ENCODE measurements around the gene FAM174C.

FAM174C gene

GRCh38 chr19:1260749-1261537 lies 14.4 kb upstream of the FAM174C start:
- DNase-seq (ENCODE audit: extremely low read depth in 1 of 2, low read depth in 1 of 2), result peak; percentile 92 to 96

- no peak for DNase-seq (ENCODE audit: extremely low read depth in 1 of 2, low read depth in 1 of 2)
These were observed 13.9 kb upstream of the FAM174C start for GRCh38 chr19:1261538-1261797.

- DNase-seq (ENCODE audit: extremely low read depth in 1 of 2, low read depth in 1 of 2), result no peak
These were observed 13.3 kb upstream of the FAM174C start for GRCh38 chr19:1261798-1262622.

GRCh38 chr19:1262623-1263123 lies 12.7 kb upstream of the FAM174C start:
- DNase-seq (ENCODE audit: extremely low read depth in 1 of 2, low read depth in 1 of 2), result no peak

- DNase-seq (ENCODE audit: extremely low read depth in 1 of 2, low read depth in 1 of 2), result no peak
These were observed 12.1 kb upstream of the FAM174C start for GRCh38 chr19:1263188-1263587.

- DNase-seq (ENCODE audit: extremely low read depth in 1 of 2, low read depth in 1 of 2), result no peak
These were observed 10.3 kb upstream of the FAM174C start for GRCh38 chr19:1264801-1265614.

- DNase-seq (ENCODE audit: extremely low read depth in 1 of 2, low read depth in 1 of 2), result no peak
These were observed 9.7 kb upstream of the FAM174C start for GRCh38 chr19:1265615-1266128.

- DNase-seq (ENCODE audit: extremely low read depth in 1 of 2, low read depth in 1 of 2), result peak; percentile 77 to 86
These were observed 9.0 kb upstream of the FAM174C start for GRCh38 chr19:1266129-1266915.

GRCh38 chr19:1266916-1267476 lies 8.3 kb upstream of the FAM174C start:
- no peak for DNase-seq (ENCODE audit: extremely low read depth in 1 of 2, low read depth in 1 of 2)

GRCh38 chr19:1267477-1268225 lies 7.7 kb upstream of the FAM174C start:
- DNase-seq (ENCODE audit: extremely low read depth in 1 of 2, low read depth in 1 of 2), result no peak

- no peak for DNase-seq (ENCODE audit: extremely low read depth in 1 of 2, low read depth in 1 of 2)
These were observed 6.9 kb upstream of the FAM174C start for GRCh38 chr19:1268226-1269064.

- DNase-seq (ENCODE audit: extremely low read depth in 1 of 2, low read depth in 1 of 2), result peak; percentile 98 to 100
These were observed 6.3 kb upstream of the FAM174C start, which contains the start of gene CIRBP for GRCh38 chr19:1269065-1269477. TSS of gene CIRBP (plus strand) at chr19:1269332. CDS start at chr19:1270934, 1,602 bp downstream.

GRCh38 chr19:1269478-1270212 lies 5.7 kb upstream of the FAM174C start:
- peak; percentile 70 to 77 for DNase-seq (ENCODE audit: extremely low read depth in 1 of 2, low read depth in 1 of 2)

- no peak for DNase-seq (ENCODE audit: extremely low read depth in 1 of 2, low read depth in 1 of 2)
These were observed 5.0 kb upstream of the FAM174C start for GRCh38 chr19:1270213-1270853.

GRCh38 chr19:1270854-1271527 lies 4.3 kb upstream of the FAM174C start:
- no peak for DNase-seq (ENCODE audit: extremely low read depth in 1 of 2, low read depth in 1 of 2)

Data from stimulated activated CD8-positive, alpha-beta memory T cell treated with anti-CD3 and anti-CD28 coated beads, Interleukin-7, amount 100 ng/mL, for 48 hours (primary cell).